ENCODE data around the gene CCDC38. TPM values are rescaled to one million over a fixed set of nuclear protein-coding genes. Genes with fewer than 3 reads are reported as not detected.

Gene CCDC38
- total and polyA plus RNA-seq, 10 of the 15 experiments (the other 5 are each of a cell fraction or from before 2014, with no cell fraction given), result 0.04 to 0.05 TPM; not detected in 8

- no peak overlapping the region for H3K9ac ChIP-seq (ENCODE audit: control insufficient read depth, insufficient read depth, low read length)
- TF ChIP-seq ZNF622 (IDR thresholded peaks at IDR 0.05) (no peak), ZNF24 (IDR thresholded peaks at IDR 0.05) (no peak)
- no peak for DNase-seq (ENCODE audit: low read depth, low spot score)
- SMC1A ChIA-PET (ENCODE audit: uncharacterized antibody, unreplicated experiment), result interaction anchor here (3.1 kb wide), 1 partner anchor 13 kb away, joined by 9 read pairs; no protein-coding TSS in a partner anchor
- intact Hi-C loops (cut with micrococcal nuclease; ENCODE audit: unreplicated experiment), result no loop called here
- no peaks in the 10 kb centered on the region for H4K20me1 ChIP-seq (ENCODE audit: control insufficient read depth, insufficient read depth)
- H3K36me3 ChIP-seq (ENCODE audit: control insufficient read depth in 2 of 2, insufficient read depth in 2 of 2, low read length in 1 of 2), result peaks cover 0 to 6% of the 10 kb centered on the region in 2 experiments; a peak in 2 of 4 replicates
- FAIRE-seq, result no peak
- CTCF ChIA-PET, result interaction anchor here (0.6 to 0.9 kb wide), 3 partner anchors 13 to 40 kb away, joined by 3 read pairs; no protein-coding TSS in a partner anchor
- in situ Hi-C loops (cut with MboI), result no loop called here
- no peaks in the 10 kb centered on the region for H3K79me2 ChIP-seq (ENCODE audit: control insufficient read depth, insufficient read depth, low read length)
- no peaks in the 10 kb centered on the region for H3K9me3 ChIP-seq (replicated peaks; ENCODE audit: control insufficient read depth, insufficient read depth, low read length)
- POLR2A ChIA-PET, result no interaction called here
- H3K27ac ChIP-seq (ENCODE audit: control insufficient read depth, insufficient read depth), result no peak overlapping the region
- no peaks in the 10 kb centered on the region for H3K4me1 ChIP-seq (ENCODE audit: control insufficient read depth, insufficient read depth, low read length)
- H2AFZ ChIP-seq (ENCODE audit: control insufficient read depth, low read depth, low read length), result no peak overlapping the region
- no peak overlapping the region for H3K4me3 ChIP-seq
- no peaks in the 10 kb centered on the region for H3K27me3 ChIP-seq (replicated peaks in 1 of 2; ENCODE audit: control insufficient read depth in 2 of 2, insufficient read depth in 2 of 2, low read length in 1 of 2)
- no peak for ATAC-seq
- RAD21 ChIA-PET (ENCODE audit: unreplicated experiment), result no interaction called here
- no TSS peak for BruUV-seq (replicated peaks)
- H3K4me2 ChIP-seq (ENCODE audit: control insufficient read depth, insufficient read depth), result no peak overlapping the region
- WGBS (ENCODE audit: insufficient coverage, insufficient replicate concordance, low lambda C conversion rate, missing lambda C conversion rate), result 70% methylated on average over 2 of the region's 2 CpGs
Measured at GRCh38 chr12:95877622-95878021, 64.8 kb downstream of the CCDC38 start.

GRCh38 chr12:95874452-95874851 is 68.0 kb downstream of the CCDC38 start:
- 75% methylated on average over 4 of the region's 4 CpGs for WGBS (ENCODE audit: insufficient coverage, insufficient replicate concordance, low lambda C conversion rate, missing lambda C conversion rate)
- Histone ChIP-seq H3K27me3 (replicated peaks in 1 of 2; ENCODE audit: control insufficient read depth in 2 of 2, insufficient read depth in 2 of 2, low read length in 1 of 2) (no peaks in the 10 kb centered on the region), H3K79me2 (ENCODE audit: control insufficient read depth, insufficient read depth, low read length) (no peaks in the 10 kb centered on the region), H3K4me3 (no peak overlapping the region), H2AFZ (ENCODE audit: control insufficient read depth, low read depth, low read length) (no peak overlapping the region), H4K20me1 (ENCODE audit: control insufficient read depth, insufficient read depth) (no peaks in the 10 kb centered on the region), H3K9me3 (replicated peaks; ENCODE audit: control insufficient read depth, insufficient read depth, low read length) (no peaks in the 10 kb centered on the region), H3K27ac (ENCODE audit: control insufficient read depth, insufficient read depth) (no peak overlapping the region), H3K36me3 (ENCODE audit: control insufficient read depth in 2 of 2, insufficient read depth in 2 of 2, low read length in 1 of 2) (peaks cover 0 to 8% of the 10 kb centered on the region in 2 experiments; a peak in 3 of 4 replicates), H3K4me2 (ENCODE audit: control insufficient read depth, insufficient read depth) (no peak overlapping the region), H3K4me1 (ENCODE audit: control insufficient read depth, insufficient read depth, low read length) (no peaks in the 10 kb centered on the region), H3K9ac (ENCODE audit: control insufficient read depth, insufficient read depth, low read length) (no peak overlapping the region)
- no TSS peak for BruUV-seq (replicated peaks)
- intact Hi-C loops (cut with micrococcal nuclease; ENCODE audit: unreplicated experiment) (no loop called here), in situ Hi-C loops (cut with MboI) (no loop called here)
- ChIA-PET POLR2A (no interaction called here), SMC1A (ENCODE audit: uncharacterized antibody, unreplicated experiment) (no interaction called here), RAD21 (ENCODE audit: unreplicated experiment) (no interaction called here), CTCF (no interaction called here)
- no peak for DNase-seq (ENCODE audit: low read depth, low spot score)
- no peak for FAIRE-seq
- TF ChIP-seq POLR2A (IDR thresholded peaks at IDR 0.05; ENCODE audit: low read depth, low read length) (0 out of 2 replicates have a peak, but pooled peaks have one; percentile 26), E2F4 (IDR thresholded peaks at IDR 0.05; ENCODE audit: low read depth, low read length) (no peak), POLR2AphosphoS5 (IDR thresholded peaks at IDR 0.05; ENCODE audit: low read length) (0 out of 2 replicates have a peak, but pooled peaks have one; percentile 42)
- ATAC-seq, result no peak

Measured in GM12878 (cell line).